GM19455 (cell line): Measurements from ENCODE around the gene SRRD.
"Not testable (repeated sequence)": the region's sequence is repeated elsewhere in the genome, so short reads cannot be mapped to it uniquely, and the experiment has no call there.

Source experiments
- ATAC-seq: cut with Tn5 transposase; IDR thresholded peaks from one replicate; pipeline ENCODE4 v1.9.1; 2021; ENCODE audit not compliant: unreplicated experiment

Gene SRRD

DNA sequence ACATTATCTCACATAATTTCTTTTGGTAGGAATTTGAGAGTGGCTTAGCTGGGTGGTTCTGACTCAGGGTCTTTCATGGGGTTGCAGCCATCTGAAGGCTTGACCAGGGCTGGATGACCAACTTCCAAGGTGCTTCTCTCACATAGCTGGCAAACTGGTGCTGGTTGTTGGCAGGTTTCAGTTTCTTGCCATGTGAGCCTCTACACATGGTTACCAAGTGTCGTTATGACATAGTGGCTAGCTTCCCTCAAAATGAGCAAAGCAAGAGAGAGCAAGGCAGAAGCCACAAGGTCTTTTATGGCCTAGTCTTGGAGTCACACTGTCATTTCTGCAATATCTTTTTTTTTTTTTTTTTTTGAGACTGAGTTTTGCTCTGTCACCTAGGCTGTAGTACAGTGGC is 32.8 kb downstream of the SRRD start:
- no peak for ATAC-seq

DNA sequence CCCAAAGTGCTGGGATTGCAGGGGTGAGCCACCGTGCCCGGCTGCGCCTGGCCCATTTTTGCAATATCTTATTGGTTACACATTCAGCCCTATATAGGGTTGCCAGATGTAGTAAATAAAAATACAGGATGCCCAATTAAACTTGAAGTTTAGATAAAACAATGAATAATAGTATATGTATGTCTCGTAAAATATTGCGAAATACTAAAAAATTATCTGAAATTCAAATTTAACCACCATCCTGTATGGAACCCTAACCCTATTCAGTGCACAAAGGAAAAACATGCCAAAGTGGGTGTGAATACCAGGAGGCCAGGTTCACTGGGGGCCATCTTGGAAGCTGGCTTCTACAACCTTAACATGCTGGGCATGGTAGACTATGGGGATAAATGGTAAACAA is 33.8 kb downstream of the SRRD start:
- ATAC-seq = no peak

DNA sequence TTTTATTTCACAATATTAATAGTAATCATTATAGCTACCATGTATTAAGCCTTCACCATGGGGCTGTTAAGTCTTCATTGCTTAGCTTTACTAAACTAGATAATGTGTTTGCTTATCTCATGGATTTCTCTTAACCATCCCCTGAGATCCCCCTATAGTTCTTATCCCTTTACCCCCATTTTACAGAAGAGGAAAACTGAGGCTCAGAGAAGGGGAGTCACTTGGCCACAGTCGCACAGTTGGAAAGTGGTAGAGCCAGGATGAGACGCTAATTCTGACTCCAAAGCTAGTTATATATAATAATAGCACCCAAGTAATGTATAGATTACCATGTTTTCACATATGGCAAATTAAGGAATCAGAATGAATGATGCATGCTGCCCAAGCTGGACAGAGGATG is 38.3 kb downstream of the SRRD start:
- ATAC-seq = no peak

DNA sequence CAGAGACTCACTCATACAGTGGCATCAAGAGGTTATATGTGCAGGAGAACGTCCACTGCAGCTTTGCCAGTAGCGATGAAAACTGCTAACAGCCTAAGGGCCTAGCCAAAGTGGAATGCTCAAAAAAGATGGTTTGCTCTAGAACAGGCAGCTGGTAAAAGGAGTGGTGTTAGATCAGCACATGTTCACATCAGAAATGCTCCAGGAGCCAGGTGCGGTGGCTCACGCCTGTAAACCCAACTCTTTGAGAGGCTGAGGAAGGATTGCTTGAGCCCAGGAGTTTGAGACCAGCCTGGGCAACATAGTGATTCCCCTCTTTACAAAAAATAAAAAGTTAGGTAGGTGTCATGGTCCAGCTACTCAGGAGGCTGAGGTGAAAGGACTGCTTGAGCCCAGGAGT is 38.9 kb downstream of the SRRD start:
- no peak for ATAC-seq

DNA sequence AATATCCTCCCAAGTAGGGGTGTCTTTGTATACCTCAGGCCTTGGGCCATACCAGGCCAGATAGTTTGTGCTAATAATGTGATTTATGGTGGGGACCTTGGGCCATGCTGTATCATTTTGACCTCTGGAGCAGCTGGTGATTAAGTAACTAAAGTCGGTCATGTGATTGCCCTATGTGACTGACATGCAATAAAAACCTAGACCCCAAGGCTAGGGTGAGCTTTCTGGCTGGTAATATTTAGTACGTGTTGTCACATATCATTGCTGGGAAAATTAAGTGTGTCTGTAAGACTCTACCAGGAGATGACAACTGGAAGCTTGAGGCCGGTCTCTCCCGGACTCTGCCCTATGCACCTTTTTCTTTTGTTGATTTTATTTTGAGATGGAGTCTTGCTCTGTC is 41.2 kb downstream of the SRRD start:
- no peak for ATAC-seq

DNA sequence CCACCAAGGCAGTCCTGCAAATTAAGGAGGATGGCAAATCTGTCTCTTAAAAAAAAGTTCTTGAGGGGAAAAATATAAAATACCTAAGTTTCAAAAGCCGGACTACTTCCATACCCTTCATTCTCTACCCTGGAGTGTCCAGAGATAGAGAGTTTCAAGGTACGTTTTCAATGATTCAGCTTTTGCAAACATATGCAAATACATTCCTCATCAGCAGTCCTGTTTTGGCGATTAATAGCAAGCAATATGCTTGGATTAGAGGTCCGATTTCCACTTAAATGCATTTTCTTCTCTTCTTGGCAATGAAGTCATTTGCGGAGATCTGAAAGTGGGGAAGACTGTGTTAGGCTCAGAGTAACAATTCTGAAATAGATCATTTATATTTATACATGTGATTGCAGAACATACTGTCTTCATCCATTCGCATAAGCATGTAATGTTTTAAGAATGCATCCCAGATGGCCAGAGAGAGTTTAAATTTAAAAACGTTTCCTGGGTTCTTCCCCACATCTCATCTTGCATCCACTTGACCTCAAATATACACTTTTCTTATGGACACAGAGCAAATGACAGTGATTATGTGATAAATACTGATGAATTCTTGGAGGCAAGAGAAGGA is 42.4 kb downstream of the SRRD start:
- no peak for ATAC-seq

DNA sequence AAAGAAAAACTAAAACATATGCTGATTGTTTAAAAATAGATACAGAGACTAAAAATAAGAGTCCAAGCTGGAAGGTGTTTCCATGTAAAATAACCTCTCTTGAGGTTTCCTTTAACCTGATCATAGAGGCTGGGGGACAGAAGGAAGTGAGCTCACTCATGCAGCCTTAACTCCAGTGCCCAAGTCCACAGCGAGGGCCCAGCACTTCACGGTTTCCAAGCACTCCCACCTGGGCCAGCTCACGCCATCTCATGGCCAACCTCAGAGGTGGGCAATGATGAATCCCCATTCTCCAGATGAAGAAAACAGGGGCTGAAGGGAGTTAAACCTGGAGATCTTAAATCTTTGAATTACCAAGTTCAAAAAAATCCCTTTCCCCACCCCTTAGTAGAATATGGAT is 43.5 kb downstream of the SRRD start:
- no peak for ATAC-seq

DNA sequence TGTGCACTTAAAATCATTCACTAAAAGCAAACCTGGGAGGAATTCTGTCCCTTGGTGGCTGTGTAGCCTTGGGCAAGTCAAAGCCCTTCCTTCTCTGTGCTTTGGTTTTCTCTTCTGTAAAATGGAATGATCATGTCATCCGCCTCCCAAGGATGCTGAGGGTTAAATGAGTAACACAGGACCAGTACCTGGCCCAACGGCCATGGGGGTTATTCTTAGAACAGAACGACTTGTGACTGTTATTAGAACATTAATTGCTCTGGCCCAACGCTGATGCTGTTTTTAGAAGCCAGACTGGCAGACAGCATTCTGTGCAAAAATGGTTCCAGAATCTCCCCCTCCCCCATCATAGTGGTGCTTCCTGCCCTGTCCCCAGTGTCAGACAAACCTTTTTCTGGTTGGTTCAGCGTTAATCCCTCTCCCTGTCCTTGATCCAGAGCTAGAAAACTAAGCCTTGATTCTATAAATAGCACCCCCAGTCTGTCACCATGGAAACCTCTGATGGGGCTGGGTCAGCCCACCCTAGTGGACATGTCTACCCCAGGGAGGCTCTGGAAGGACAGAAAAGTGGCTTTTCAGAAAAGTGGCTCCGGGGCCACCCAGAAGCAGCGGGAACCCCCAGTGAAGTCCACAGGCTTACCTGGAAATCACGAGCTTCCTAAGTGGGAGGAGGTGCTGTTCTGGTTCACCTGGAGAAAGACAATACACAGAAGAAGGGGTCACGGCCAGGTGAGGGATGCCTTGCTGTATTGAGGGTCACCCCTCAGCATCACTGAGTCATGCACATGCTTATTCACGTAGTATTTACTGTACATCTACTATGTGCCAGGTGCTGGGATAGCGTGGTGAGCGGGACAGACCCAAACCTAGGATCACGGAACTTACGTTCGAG is 44.1 kb downstream of the SRRD start:
- ATAC-seq = no peak

DNA sequence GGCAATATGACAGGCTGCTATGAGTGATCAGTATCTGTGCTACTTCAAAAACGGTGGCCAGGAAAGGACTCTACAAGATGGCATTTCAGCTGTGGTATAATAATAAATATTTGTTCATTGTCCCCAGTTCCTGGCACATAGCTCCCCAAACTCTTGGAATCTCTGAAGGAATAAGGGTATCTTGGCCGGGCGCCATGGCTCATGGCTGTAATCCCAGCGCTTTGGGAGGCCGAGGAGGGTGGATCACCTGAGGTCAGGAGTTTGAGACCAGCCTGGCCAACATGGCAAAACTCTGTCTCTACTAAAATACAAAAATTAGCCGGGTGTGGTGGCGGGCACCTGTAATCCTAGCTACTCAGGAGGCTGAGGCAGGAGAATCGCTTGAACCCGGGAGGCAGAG is 44.8 kb downstream of the SRRD start:
- ATAC-seq = not testable (repeated sequence)

DNA sequence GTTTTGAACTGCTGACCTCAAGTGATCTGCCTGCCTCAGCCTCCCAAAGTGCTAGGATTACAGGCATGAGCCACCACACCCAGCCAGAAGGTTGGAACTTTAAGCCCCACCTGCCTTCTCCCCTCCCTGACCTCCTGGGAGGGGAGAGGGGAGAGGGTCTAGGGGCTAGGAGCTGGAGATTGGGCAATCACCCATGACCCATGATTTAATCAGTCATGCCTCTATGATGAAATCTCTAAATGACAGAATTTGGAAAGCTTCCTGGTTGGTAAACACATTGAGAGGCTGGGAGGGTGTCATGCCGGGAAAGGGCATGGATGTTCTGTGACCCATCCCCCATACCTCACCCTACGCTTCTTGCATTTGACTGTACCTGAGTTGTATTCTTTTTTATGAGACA is 45.7 kb downstream of the SRRD start:
- no peak for ATAC-seq

DNA sequence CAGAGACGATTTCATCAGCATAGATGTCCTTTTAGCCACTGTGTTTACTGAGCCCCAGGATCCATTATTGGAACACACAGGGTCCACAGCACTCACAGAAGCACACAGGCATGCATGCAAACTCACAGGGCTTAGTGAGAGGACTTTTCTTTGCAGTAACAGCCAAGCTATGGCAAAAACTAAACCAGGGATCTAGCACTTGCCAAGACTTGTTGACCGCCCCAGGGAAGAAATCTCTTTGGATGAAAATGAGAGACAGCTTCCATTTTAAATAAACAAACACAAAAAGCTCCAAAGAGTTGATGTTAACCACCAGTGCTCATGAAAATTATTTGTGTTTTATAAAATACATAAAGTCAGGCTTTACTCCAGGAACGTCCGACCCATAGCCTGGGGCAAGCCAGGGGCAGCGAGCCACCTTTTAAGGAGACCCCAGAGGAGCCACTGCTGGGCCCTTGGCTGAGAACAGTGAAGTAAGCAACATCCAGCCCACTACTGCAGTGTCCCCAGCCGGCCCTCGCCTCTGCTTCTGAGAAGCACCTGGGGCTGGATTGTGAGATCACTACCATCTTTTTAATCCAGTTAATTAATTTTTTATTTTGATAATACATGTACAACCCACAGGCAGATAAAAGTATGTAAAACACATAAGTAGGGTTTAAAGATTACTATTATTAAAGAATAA is 50.6 kb downstream of the SRRD start:
- ATAC-seq = no peak

DNA sequence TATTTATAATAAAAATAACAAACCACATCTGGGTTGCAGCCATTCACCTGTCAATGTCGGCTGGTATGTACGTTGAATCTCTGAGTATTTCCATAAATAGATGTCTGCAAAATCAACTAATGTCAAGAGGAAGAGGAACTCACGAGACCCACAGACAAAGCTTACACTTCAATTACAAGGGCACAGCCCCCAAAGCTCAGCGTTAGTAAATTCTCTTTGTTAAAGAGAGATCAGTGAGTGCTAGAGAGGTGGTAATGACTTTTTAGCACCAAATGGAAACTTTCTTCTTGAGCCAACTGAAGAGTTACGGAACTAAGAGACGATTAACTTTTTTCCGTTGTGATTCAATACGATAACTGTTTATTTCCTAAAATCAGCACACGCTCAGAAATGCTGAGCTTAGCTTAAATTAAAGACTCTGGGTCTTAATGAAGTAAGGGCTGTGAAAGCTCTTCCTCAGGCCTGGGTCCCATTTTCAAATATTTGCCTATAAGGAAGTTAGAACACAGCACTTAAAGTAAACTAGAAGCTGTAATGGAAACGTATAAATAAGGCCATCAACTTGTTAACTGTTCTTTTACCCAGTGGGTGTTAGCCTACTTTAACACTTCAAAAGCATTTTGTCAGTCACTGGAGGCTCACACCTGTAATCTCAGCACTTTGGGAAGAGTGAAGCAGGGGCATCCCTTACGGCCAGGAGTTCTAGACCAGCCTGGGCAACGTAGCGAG is 51.4 kb downstream of the SRRD start:
- ATAC-seq = no peak

DNA sequence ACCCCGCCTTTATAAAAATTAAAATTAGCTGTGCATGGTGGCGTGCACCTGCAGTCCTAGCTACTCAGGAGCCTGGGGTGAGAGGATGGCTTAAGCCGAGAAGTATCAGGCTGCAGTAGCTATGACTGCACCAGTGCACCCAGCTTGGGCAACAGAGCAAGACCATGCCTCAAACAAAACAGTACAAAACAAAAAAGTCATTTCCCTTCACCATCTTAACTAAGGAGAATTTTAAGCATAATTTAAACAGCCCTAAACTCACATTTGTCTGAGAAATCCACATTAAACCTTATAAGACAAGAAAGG is 51.9 kb downstream of the SRRD start:
- no peak for ATAC-seq

DNA sequence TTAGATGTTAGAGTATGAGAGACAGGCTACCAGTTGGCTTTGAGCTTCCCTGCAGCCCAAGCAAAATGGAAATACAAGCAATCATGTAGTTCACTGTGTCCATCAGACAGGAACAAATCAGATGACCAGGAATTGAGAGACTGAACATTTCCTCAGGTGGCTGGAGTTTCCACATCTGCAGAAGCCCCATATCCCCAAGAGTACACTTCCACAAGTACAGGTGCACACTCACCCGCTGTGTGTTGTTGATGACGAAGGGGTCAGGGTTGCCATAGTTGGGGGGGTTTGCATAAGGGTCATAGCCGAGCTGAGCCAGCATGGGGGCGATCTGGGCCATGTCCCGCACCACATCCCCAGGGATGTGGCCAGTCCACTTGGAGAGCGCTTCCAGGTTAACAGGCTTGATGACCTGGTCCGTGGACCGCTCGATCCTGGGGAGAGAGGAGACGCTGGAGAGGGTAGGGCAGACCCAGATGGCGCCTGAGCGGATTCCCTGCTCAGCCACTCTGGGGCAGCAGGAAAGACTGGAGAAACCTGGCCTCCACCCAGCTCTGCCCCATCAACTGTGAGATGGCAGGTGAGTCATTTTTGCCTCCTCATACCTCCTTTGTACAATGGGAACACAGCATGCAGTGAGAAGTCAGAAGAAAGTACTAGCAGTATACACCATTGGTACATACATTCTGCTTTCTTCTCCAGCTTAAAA is 52.5 kb downstream of the SRRD start:
- no peak for ATAC-seq

DNA sequence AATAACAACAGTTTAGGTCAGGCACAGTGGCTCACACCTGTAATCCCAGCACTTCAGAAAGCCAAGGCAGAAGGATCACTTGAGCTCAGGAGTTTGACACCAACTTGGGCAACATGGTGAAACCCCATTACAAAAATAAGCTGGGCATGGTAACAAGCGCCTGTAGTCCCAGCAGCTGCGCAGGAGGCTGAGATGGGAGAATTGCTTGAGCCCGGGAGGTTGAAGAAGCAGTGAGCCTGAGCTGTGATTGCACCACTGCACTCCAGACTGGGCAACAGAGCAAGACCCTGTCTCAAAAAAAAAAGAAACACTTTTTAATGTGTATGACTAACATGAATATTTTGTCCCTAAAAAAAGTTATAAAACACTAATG is 53.1 kb downstream of the SRRD start:
- no peak for ATAC-seq

DNA sequence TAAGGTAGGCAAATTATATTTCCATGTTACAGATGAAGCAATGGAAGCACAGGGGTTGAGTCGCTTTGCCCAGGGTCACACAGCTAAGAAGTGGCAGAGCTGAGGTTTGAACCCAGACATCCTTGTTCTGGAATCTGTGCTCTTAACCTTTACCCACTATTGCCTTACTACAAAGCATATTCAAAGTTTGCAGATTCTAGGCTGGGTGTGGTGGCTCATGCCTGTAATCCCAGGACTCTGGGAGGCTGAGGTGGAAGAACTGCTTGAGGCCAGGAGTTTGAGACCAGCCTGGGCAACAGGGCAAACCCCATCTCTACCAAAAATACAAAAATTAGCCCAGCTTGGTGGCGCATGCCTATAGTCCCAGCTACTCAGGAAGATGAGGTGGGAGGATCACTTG is 56.4 kb downstream of the SRRD start:
- ATAC-seq = no peak

DNA sequence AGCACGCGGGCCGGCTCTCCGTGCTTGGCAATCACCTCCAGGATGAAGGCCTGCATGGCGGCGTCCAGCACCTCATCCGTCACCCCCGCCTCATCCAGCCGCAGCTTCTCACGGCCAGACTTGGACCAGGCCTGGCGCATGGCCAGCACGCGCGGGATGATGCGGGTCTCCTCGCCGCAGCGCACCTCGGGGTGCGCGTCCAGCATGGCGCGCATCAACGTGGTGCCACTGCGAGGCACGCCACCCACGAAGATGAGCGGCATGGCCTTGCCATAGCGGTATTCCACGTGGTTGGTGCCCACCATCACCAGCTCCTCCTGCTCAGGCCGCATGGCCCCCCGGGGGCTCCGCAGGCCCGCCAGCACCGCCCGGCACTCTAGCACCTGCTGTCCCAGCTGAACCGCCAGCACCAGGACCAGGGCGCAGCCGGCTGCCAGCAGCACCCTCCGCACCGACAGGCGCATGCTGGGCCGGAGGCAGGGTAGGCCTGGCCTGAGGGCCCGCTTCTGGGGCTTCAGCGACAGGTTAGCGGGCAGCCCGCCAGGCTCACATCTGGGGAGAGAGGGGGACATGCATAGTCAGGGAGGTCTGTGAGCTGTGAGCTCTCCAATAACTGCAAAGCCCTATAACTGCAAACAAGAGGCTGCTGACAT is 57.6 kb downstream of the SRRD start:
- no peak for ATAC-seq

DNA sequence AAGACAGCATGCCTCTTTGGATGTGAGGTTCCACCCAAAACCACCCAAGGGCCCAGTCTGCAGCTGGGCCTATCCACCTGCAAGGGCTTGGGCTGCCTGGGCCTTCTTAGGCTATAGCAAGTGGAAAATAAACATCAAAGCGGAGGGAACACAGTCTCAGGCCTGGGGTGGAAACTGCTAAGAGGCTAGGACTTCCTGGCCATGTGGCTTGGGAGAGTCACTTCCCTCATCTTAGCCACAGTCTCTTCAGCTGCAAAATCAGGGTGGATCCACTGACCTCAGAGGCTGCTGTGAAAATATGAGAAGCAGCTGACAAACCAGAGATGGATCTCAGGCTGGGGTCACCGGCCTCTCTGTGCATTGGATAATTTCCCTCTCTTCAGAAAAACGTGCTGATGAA is 59.2 kb downstream of the SRRD start:
- no peak for ATAC-seq
